GM12892 (cell line): Measurements from ENCODE around the gene ANKRD36C.
"Not testable (repeated sequence)": the region's sequence is repeated elsewhere in the genome, so short reads cannot be mapped to it uniquely, and the experiment has no call there.

Experiments
- POLR2A ChIP-seq: IDR thresholded peaks from 2 replicates; pipeline ENCODE4 v1.6.1; 2011; ENCODE audit warnings: low read depth, low read length, control low read depth
- POLR2AphosphoS5 ChIP-seq: IDR thresholded peaks from 2 replicates; pipeline ENCODE4 v1.6.1; 2011; ENCODE audit warnings: low read depth, low read length, control low read depth
- TAF1 ChIP-seq: IDR thresholded peaks from 2 replicates; pipeline ENCODE4 v1.6.1; 2011; ENCODE audit warnings: low read depth, mild to moderate bottlenecking, control low read depth, low read length, borderline replicate concordance

GRCh38 chr2:95867929-95868328, 123.7 kb downstream of the ANKRD36C start:
- TF ChIP-seq POLR2AphosphoS5, TAF1, POLR2A: not testable (repeated sequence)
